Stimulated activated naive B cell treated with anti-CD40 and anti-IgM and Interleukin-4, amounts not matched to agents 10 μg/mL and 1 μg/mL and 100 μg/mL, for 72 hours (primary cell): ENCODE data around the gene PPP1R14B.
"Not testable (repeated sequence)": the region's sequence is repeated elsewhere in the genome, so short reads cannot be mapped to it uniquely, and the experiment has no call there.

Source experiments
- ATAC-seq, 2 donors: fragments of 150-1000 bp; cut with Tn5 transposase; replicated peaks; 2 replicates each; pipeline ENCODE4 v1.10.0; 2021; ENCODE audit warnings: moderate library complexity in 1 of 2
- DNase-seq: peaks from one replicate; pipeline ENCODE4 v3.0.0; 2021
- H3K27ac Mint-ChIP-seq: one replicate; pipeline ENCODE4 v1.8.0; 2022; ENCODE audit warnings: mild to moderate bottlenecking, mixed read lengths
- H3K27me3 Mint-ChIP-seq, 2 donors: one replicate each; pipeline ENCODE4 v1.8.0; 2022; ENCODE audit warnings: mixed read lengths in 2 of 2
- H3K36me3 Mint-ChIP-seq, 2 donors: one replicate each; pipeline ENCODE4 v1.8.0; 2022; ENCODE audit warnings: mixed read lengths in 2 of 2, mild to moderate bottlenecking in 1 of 2
- H3K4me1 Mint-ChIP-seq, 2 donors: one replicate each; pipeline ENCODE4 v1.8.0; 2022; ENCODE audit warnings: mixed read lengths in 2 of 2, mild to moderate bottlenecking in 1 of 2
- H3K4me3 Mint-ChIP-seq, 2 donors: one replicate each; pipeline ENCODE4 v1.8.0; 2022; ENCODE audit warnings: mild to moderate bottlenecking in 2 of 2, mixed read lengths in 2 of 2, moderate library complexity in 1 of 2
- H3K9me3 Mint-ChIP-seq, 2 donors: one replicate each; pipeline ENCODE4 v1.8.0; 2022; ENCODE audit warnings: mixed read lengths in 2 of 2, mild to moderate bottlenecking in 1 of 2

PPP1R14B gene

DNA sequence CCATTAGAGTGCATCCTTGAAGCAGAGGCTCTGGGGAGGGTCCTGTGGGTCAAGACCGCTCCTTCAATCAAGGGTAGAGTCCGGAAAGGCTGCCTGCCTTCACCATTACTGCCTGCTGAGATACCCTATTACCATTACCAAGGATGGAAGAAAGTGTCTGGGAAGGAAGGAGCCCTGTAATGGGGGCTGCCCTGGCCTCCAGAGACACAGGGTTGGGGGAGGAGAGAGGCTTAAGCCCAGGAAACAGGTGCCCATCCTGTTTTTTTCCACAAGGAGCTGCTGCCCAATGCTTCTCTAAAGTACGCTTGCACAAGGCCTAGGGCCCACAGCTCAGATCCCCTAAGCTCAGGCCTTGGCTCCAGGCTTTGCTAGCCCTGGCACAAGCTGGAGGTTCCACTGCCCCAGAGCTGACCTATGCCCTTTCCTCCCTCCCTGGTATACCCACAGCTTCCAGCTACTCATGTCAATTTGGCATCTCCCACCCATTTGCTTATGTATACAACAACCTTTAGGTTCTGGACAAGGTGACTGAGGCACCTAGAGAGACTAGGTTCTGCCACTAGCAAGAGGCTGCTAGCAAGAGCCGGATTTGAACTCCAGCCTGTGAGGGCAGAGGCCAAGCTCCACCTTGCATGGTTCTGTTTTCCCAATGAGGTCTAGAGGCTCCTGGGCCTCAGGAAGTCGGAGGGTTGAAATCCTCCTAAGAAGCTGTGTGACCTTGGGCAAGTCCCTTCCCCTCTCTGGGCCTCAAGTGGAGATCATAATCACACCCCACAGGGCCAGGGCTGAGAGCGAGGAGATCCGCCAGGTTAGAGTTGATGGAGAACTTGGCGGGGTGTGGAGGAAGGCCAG, 3.0 kb upstream of the PPP1R14B start:
- DNase-seq (no peak), ATAC-seq (no peak)
- H3K4me1 Mint-ChIP-seq, result peaks cover 23 to 62% of the 10 kb centered on the region in 2 donors
- H3K9me3 Mint-ChIP-seq, result no peaks in the 10 kb centered on the region
- peak overlapping the region in 1 of 2 donors; percentile 86 for H3K4me3 Mint-ChIP-seq
- peaks cover 0 to 9% of the 10 kb centered on the region in 2 donors for H3K36me3 Mint-ChIP-seq
- no peaks in the 10 kb centered on the region for H3K27me3 Mint-ChIP-seq
- H3K27ac Mint-ChIP-seq, result peak overlapping the region; percentile 37

DNA sequence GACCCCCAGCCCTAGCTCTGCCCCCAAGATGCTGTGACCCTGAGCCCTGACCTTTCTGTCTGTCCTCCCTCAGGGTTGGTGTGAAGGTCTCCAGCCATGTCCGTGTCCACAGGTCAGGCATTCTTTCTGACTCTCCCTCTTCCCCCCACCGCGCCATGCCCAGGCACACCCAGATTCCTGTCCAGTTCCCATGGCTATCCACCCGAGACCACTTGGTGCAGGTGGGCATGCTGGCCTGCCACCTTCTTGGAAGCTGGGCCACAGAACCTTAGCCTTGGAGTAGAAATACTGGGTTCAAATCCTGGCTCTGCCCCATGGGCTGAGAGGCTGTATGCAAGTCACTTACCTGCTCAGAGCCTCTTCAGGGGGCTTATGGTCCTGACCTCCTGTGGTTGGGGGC, 2.3 kb upstream of the PPP1R14B start:
- no peak overlapping the region for H3K27ac Mint-ChIP-seq
- H3K27me3 Mint-ChIP-seq, result no peaks in the 10 kb centered on the region
- no peak for ATAC-seq
- peaks cover 0 to 12% of the 10 kb centered on the region in 2 donors for H3K36me3 Mint-ChIP-seq
- H3K9me3 Mint-ChIP-seq, result no peaks in the 10 kb centered on the region
- no peak overlapping the region for H3K4me3 Mint-ChIP-seq
- no peak for DNase-seq
- peaks cover 22 to 66% of the 10 kb centered on the region in 2 donors for H3K4me1 Mint-ChIP-seq

DNA sequence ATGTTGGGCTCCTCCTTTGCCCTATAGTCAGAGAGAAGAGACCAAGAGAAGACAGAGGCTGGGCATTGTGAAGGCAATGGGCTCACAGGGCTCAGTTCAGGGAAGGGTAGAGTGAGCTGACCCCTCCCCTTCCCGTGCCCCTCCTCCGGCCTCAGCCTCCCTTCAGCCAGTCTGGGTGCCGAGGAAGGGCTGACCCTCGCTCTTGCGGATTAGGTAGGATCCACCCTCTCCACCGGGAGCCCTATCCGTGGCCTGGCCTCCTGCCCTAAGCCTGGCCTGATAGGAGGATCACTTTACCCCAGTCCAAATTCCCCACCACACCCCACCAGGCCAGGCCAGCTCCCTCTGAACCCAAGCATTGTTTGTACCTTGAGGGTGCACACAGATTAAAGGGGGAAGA, 1.8 kb upstream of the PPP1R14B start:
- H3K4me1 Mint-ChIP-seq, result peaks cover 20 to 66% of the 10 kb centered on the region in 2 donors
- ATAC-seq, result no peak
- peak overlapping the region in 1 of 2 donors; percentile 94 for H3K4me3 Mint-ChIP-seq

DNA sequence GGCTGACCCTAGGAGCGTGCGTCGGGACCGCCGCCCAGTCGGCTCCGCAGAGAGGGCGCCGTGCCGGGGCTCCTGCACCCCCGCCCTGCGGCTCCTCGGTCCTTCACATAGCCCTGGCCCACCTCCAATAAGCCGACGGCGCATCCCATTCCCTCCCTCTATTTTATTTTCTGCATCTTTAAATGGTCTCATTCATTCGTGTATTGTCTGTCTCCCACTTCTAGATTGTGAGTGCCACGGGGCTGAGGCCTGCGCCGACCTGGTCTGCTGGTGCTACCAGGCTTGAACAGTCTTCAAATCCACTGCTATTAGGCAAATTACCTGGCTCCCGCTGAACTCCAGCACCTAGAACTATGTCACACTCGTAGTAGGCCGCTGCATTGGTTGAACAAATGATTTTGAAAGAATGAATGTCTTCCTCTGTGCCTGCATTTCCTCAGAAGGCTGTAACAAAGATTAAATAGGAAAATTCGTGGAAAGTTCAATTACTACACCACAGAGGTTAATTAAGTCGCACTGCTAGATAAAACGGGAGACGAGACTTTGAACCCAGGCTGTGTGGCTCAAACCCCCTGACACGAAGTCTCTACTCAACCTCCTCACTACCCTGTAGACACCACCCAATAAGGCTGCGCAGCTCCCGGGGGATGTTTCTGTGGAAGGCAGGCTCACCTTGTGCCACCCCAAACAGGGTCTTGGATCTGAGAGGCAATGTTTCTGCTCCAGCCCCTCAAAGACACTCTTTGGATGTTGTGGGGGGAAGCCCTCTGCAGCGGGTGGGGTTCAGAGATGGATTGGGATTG, 1.2 kb upstream of the PPP1R14B start:
- DNase-seq (no peak), ATAC-seq (no peak)
- no peaks in the 10 kb centered on the region for H3K27me3 Mint-ChIP-seq
- H3K9me3 Mint-ChIP-seq, result no peaks in the 10 kb centered on the region
- peak overlapping the region; percentile 20 for H3K27ac Mint-ChIP-seq
- H3K4me3 Mint-ChIP-seq, result peak overlapping the region; percentile 89 to 94
- H3K4me1 Mint-ChIP-seq, result peaks cover 25 to 68% of the 10 kb centered on the region in 2 donors
- H3K36me3 Mint-ChIP-seq, result peaks cover 6 to 19% of the 10 kb centered on the region in 2 donors

More for the DNA sequence above, 1.8 kb upstream of the PPP1R14B start:
- Mint-ChIP-seq H3K27me3 (no peaks in the 10 kb centered on the region), H3K27ac (peak overlapping the region; percentile 20), H3K9me3 (no peaks in the 10 kb centered on the region), H3K36me3 (peaks cover under 1 to 13% of the 10 kb centered on the region in 2 donors)
- DNase-seq, result no peak

DNA sequence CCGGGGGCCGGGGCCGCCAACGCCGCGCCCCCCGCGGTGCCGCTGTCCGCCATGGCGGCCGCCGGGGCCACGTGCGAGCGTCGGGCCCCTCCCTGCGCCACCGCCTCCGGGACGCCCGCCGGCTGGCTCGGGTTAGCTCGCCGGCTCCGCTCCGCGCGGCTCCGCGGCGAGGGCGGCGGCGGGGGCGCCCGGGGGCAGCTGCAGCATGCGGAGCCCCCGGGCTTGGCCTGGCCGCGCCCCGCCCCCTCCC, 197 bp downstream of the PPP1R14B start:
- Mint-ChIP-seq H3K4me1 (peaks cover 23 to 67% of the 10 kb centered on the region in 2 donors), H3K27ac (peak overlapping the region; percentile 90), H3K36me3 (peaks cover 10 to 29% of the 10 kb centered on the region in 2 donors), H3K4me3 (peak overlapping the region; percentile 89 to 94)
- not testable (repeated sequence) for H3K27me3 Mint-ChIP-seq, H3K9me3 Mint-ChIP-seq, DNase-seq
- peak; percentile 8 to 9 for ATAC-seq

DNA sequence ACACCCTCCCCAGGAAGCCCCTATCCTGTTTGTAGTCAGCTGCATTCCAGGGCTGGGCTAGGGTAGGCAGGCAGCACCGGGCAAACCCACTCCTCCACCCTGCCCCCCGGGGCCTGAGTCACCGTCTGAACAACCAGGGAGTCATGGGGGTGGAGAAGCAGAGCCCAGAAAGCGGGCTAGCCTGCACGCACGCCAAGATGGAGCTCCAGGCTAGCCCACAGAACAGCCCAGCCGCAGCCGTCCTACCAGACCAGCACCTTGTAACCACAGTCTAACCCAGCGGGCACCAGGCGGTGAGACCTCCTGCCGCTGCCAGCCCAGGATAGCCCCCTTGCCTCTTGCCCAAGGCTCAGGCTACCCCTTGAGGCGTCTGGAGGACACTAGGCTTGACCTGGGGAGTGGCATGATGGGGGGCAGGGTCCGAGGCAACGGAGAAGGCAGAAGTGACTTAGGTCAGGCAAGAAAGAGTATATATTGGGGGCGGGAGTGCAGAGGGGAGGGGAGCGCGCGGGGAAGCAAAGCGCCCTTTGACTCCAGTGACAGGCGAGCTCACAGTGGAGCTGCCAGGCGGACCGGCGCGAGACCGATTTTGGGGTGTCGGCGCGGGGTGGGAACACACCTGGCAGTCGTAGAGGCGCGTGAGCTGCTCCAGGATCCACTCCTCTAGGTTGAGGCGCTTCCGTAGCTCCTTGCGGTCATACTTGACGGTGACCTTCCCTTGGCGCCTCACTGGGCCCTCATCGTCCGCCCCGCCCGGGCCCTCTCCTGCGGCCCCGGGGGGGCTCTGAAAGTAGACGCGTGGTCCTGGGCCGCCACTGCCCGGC, 734 bp downstream of the PPP1R14B start:
- DNase-seq, result peak; percentile 62
- Mint-ChIP-seq H3K36me3 (peaks cover 11 to 31% of the 10 kb centered on the region in 2 donors), H3K27me3 (no peaks in the 10 kb centered on the region), H3K4me3 (peak overlapping the region; percentile 94 to 95), H3K4me1 (peaks cover 24 to 64% of the 10 kb centered on the region in 2 donors), H3K27ac (peak overlapping the region; percentile 96), H3K9me3 (no peaks in the 10 kb centered on the region)
- peak in 1 of 2 donors; percentile 3 for ATAC-seq

DNA sequence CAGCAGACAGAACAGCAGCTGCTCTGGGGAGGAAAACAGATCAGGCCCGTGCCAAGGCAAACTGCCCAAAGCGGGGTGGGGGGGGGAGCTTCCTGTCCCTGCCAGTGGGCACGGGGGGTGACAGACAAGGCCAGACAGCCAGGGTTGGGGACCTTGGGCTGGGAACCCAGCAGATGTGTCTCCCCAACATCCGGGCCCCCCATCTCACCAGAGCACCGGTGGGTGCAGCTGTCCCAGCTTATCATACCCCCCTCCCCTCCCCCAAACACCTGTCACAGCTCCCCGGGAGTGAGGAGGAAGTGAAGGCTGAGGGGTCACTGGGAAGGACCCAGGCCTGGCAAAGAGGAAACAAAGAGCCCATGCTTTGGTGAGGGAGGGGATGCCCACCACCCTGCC, 1.3 kb downstream of the PPP1R14B start:
- no peak for ATAC-seq
- no peaks in the 10 kb centered on the region for H3K9me3 Mint-ChIP-seq
- no peaks in the 10 kb centered on the region for H3K27me3 Mint-ChIP-seq
- H3K4me3 Mint-ChIP-seq, result peak overlapping the region; percentile 94 to 95
- peaks cover 22 to 62% of the 10 kb centered on the region in 2 donors for H3K4me1 Mint-ChIP-seq
- peaks cover 16 to 31% of the 10 kb centered on the region in 2 donors for H3K36me3 Mint-ChIP-seq
- peak overlapping the region; percentile 96 for H3K27ac Mint-ChIP-seq
- no peak for DNase-seq

DNA sequence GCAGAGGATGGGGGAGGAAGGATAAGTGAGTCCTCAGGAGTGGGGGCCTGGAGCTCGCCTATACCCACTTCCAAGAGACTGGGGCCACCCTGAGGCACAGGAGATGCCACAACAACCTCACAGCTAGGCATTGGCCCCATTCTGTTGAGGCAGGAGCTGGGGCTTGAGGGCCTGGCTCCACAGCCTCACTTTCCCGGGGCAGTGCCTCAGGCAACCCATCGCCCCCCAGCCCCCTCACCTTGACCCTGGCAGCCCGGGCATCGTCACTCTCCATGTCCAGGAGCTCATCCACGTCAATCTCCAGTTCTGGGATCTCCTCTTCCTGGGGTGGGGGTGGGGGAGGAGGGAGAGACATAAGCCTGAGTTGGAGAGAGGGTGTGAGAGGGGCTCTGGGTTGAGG, 1.8 kb downstream of the PPP1R14B start:
- Mint-ChIP-seq H3K4me3 (peak overlapping the region; percentile 94 to 95), H3K36me3 (peaks cover 17 to 31% of the 10 kb centered on the region in 2 donors), H3K27ac (peak overlapping the region; percentile 96), H3K9me3 (no peaks in the 10 kb centered on the region), H3K27me3 (no peaks in the 10 kb centered on the region), H3K4me1 (peaks cover 22 to 66% of the 10 kb centered on the region in 2 donors)
- no peak for ATAC-seq
- no peak for DNase-seq

DNA sequence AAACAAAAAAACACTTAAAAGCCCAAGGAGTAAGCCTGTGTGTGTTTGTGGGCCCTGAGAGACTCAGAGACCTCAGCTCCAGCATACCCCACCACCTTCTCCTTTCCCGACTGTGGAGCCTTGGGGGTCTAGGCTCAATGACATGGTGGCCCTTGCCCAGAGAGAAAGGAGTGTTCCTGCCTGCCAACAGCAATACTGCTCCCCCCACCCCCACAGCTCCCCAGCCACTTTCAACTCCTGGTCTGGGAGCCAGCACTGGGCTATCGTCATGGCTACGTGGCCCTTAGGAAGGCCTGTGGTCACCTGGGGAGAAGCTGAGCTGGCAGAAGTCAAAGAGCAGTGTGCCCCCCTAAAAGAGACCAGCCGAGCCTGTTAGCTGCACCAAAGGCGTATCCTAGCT, 2.6 kb downstream of the PPP1R14B start:
- Mint-ChIP-seq H3K9me3 (no peaks in the 10 kb centered on the region), H3K27me3 (no peaks in the 10 kb centered on the region), H3K36me3 (peaks cover 25 to 35% of the 10 kb centered on the region in 2 donors), H3K4me3 (peak overlapping the region; percentile 65 to 80), H3K4me1 (peaks cover 27 to 69% of the 10 kb centered on the region in 2 donors), H3K27ac (peak overlapping the region; percentile 81)
- ATAC-seq (no peak), DNase-seq (no peak)

DNA sequence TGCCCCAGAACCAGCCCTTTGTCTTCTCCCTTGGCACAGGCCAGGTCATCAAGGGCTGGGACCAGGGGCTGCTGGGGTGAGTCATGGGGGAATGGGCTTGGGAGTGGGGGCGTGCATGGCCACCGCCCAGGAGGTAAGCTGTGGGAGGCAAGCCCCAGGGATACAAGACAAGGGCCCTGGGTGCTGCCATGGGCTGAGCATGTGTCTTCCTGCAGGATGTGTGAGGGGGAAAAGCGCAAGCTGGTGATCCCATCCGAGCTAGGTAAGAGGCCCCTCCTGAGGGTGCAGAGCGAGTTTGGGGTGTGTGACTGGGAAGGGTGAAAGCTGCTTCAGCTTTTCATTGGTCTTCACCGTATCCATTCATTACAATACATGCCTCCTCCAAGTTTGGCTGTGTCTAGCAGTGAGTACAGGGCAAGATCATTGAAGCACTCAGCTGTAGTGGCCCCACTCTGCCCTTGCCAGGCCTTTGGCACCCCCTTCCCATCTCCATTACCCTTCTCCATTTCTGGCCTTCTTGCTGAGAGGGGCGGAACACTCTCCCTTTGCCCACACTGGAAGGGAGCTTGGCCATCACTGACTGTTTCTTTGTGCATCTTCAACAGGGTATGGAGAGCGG, 3.4 kb downstream of the PPP1R14B start:
- H3K27ac Mint-ChIP-seq, result peak overlapping the region; percentile 81
- ATAC-seq, result no peak
- H3K36me3 Mint-ChIP-seq, result peaks cover 29 to 43% of the 10 kb centered on the region in 2 donors
- peaks cover 32 to 73% of the 10 kb centered on the region in 2 donors for H3K4me1 Mint-ChIP-seq
- DNase-seq, result no peak
- peak overlapping the region; percentile 65 to 80 for H3K4me3 Mint-ChIP-seq
- no peaks in the 10 kb centered on the region for H3K27me3 Mint-ChIP-seq
- H3K9me3 Mint-ChIP-seq, result no peaks in the 10 kb centered on the region

DNA sequence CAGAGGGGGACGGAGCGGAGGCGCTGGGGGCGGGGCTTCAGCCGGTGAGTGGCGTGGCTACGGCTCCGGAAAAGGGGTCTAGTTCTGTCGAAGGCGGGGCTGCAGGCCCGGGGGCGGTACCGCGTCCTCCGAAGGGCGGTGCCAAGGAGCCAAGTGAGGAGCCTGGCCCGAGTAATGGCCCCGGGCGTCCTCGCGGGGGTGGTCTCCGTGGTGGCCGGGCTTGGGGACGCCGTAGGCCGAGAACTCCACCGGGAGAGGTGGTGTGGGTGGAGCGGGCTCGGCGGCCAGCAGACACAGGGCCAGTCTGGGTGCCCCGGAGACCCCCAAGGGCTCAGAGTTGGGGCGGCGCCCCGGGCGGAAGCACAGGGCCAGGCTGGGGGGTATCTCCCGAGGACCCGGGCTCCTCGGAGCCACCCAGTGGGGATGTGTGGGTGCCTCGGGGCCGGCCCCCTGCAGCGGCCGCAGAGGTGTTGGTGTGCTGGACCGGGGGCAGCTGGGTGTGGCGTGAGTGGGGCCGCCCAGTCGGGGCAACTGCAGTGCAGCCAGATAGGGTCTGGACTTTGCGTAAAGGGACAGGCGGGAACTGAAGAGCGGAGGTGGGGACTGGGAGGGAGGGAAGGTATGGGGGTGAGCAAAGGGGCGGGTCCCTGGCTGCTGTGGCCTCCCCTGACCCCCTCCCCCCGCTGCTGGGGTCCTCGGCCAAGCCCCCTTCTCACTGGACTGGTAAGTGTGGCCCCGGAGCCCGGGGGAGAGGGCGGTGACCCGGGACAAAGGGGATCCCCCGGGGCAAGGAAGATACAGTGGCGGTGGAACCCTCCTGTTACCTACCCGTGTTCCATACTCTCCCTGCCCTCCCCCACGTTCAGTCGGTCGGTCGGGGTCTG, 5.0 kb downstream of the PPP1R14B start:
- Mint-ChIP-seq H3K36me3 (peaks cover 37 to 59% of the 10 kb centered on the region in 2 donors), H3K4me1 (peaks cover 37 to 75% of the 10 kb centered on the region in 2 donors), H3K27ac (peak overlapping the region; percentile 99), H3K9me3 (no peaks in the 10 kb centered on the region), H3K27me3 (no peaks in the 10 kb centered on the region), H3K4me3 (peak overlapping the region; percentile 80 to 95)
- peak; percentile 50 for DNase-seq
- peak; percentile 3 to 58 for ATAC-seq

DNA sequence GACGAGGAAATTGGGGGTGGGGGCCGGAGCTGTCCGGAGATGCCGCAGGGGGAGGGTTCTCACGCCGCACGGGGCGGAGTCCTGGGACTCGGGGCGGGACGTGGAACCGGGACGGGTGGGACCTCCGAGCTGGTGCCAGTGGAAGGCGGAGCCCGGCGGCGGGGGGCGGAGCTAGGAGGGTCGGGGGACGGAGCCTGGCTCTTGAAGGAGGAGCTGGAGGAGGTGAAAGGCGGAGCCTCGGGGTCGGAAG, 5.6 kb downstream of the PPP1R14B start:
- Mint-ChIP-seq H3K9me3 (no peaks in the 10 kb centered on the region), H3K4me1 (peaks cover 37 to 79% of the 10 kb centered on the region in 2 donors), H3K27ac (peak overlapping the region; percentile 99), H3K36me3 (peaks cover 37 to 59% of the 10 kb centered on the region in 2 donors), H3K4me3 (peak overlapping the region; percentile 80 to 95), H3K27me3 (no peaks in the 10 kb centered on the region)
- peak; percentile 70 to 73 for ATAC-seq
- peak; percentile 100 for DNase-seq
